ENCODE data around the gene ABLIM3.

- TF ChIP-seq POLR2A (IDR thresholded peaks at IDR 0.05; ENCODE audit: insufficient read depth in 1 of 2, low read depth in 2 of 2, low read length in 2 of 2) (no peak), STAT5B (CRISPR knock-in tag; IDR thresholded peaks at IDR 0.05) (no peak), CTCF (CRISPR knock-in tag; IDR thresholded peaks at IDR 0.05) (peak; percentile 68), SETDB1 (CRISPR knock-in tag; IDR thresholded peaks at IDR 0.05; ENCODE audit: borderline replicate concordance) (no peak)
Observed at GRCh38 chr5:149128023-149128875, 13.0 kb upstream of the ABLIM3 start.
